Colonic mucosa (tissue), 4 donors: ENCODE results near the gene PCNX3. TPM values are rescaled to one million over a fixed set of nuclear protein-coding genes. Genes with fewer than 3 reads are reported as not detected.

Experiments
- DNase-seq: peaks from one replicate; pipeline ENCODE4 v3.0.0-alpha.2; 2020
- H3K27ac ChIP-seq: fragments of 200-600 bp; one replicate; pipeline ENCODE4 v1.8.0; 2021
- H3K27me3 ChIP-seq: fragments of 200-600 bp; one replicate; pipeline ENCODE4 v1.8.0; 2021
- H3K36me3 ChIP-seq: fragments of 200-600 bp; one replicate; pipeline ENCODE4 v1.8.0; 2021
- H3K4me1 ChIP-seq: fragments of 200-600 bp; one replicate; pipeline ENCODE4 v1.8.0; 2021; ENCODE audit warnings: mild to moderate bottlenecking
- H3K4me3 ChIP-seq: fragments of 200-600 bp; one replicate; pipeline ENCODE4 v1.8.0; 2021
- H3K9ac ChIP-seq, 2 donors: one replicate each; pipeline ENCODE4 v1.7.0; 2013; ENCODE audit warnings: control low read depth in 2 of 2, low read depth in 2 of 2, low read length in 2 of 2
- H3K9me3 ChIP-seq: fragments of 200-600 bp; one replicate; pipeline ENCODE4 v1.8.0; 2021
- intact Hi-C: fragments of 100-400 bp; cut with DNase I; formaldehyde crosslinking; loops from one replicate; pipeline ENCODE4 v1.14.1; 2022
- total RNA-seq, 2 donors: library from RNA; stranded (reverse); fragmentation: NEBNext Ultra II Directional in 1 of 2; extraction: Animal tissue kit (Norgen Biotek cat#: 25700) in 1 of 2; gene quantifications; one replicate each; pipeline ENCODE4 v1.2.1, GENCODE V29; 2021
- TF ChIP-seq, protein P1 (sequence below): fragments of 200-600 bp; IDR thresholded peaks from one replicate; pipeline ENCODE4 v1.8.0; 2022; ENCODE audit warnings: antibody characterized with exemption, mild to moderate bottlenecking
- donor health status: healthy.
- donor health status: DM: no; HTN: no; CAD: no.
- donor health status: DM: no; HTN: no; CAD: no.

The PCNX3 gene
- total RNA-seq, 2 donors from 2014 or later: 41.5 to 72.4 TPM

DNA sequence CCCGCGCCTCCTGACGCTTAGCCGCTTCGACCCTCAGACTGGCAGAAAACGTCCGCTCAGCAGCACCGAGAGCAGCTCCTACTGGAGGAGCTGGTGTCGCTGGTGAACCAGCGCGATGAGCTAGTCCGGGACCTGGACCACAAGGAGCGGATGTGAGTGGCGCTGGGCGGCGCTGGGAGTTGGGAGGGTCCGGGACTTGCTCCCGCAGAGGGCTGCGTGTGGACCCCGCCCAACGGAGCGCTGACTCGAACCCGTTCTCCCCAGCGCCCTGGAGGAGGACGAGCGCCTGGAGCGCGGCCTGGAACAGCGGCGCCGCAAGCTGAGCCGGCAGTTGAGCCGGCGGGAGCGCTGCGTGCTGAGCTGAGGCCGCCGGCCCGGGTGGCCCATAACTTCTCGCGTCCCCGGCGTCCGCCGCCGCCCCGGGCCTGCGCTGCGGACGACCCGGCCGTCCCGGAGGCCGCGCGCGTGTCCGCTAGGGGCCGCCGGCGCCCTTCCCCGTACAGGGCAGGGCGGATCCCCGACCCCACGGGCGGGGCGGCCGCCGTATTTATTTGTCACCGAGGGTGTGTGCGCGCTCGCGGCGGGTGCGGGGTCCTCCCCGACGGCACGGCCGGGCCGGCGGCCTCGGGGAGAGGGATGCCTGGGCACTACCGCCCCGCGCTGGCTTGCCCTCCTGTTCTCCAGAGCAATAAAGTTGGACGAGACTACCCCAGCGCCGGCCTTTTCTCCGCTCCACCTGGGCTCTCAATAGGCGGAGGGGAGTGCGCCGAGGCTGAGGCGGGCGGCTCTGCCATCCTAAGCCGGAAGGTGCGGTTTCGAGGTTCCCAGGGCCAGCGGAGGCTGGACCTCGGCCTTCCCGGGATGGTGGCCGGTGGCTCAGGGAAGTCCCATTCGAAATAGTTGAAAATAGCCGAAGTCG lies 23.4 kb upstream of the PCNX3 start:
- Histone ChIP-seq H3K27me3 (no peaks in the 10 kb centered on the region), H3K9ac (peak overlapping the region; percentile 9 to 16), H3K4me1 (peaks cover 5% of the 10 kb centered on the region), H3K9me3 (no peaks in the 10 kb centered on the region), H3K4me3 (peak overlapping the region; percentile 17), H3K36me3 (no peaks in the 10 kb centered on the region), H3K27ac (peak overlapping the region; percentile 54)
- TF ChIP-seq, protein P1, sequence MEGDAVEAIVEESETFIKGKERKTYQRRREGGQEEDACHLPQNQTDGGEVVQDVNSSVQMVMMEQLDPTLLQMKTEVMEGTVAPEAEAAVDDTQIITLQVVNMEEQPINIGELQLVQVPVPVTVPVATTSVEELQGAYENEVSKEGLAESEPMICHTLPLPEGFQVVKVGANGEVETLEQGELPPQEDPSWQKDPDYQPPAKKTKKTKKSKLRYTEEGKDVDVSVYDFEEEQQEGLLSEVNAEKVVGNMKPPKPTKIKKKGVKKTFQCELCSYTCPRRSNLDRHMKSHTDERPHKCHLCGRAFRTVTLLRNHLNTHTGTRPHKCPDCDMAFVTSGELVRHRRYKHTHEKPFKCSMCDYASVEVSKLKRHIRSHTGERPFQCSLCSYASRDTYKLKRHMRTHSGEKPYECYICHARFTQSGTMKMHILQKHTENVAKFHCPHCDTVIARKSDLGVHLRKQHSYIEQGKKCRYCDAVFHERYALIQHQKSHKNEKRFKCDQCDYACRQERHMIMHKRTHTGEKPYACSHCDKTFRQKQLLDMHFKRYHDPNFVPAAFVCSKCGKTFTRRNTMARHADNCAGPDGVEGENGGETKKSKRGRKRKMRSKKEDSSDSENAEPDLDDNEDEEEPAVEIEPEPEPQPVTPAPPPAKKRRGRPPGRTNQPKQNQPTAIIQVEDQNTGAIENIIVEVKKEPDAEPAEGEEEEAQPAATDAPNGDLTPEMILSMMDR: no peak
- intact Hi-C loops: loop anchor here (5.0 kb wide), 1 partner anchor 50 kb away; no protein-coding TSS in a partner anchor
- peak; percentile 75 for DNase-seq

DNA sequence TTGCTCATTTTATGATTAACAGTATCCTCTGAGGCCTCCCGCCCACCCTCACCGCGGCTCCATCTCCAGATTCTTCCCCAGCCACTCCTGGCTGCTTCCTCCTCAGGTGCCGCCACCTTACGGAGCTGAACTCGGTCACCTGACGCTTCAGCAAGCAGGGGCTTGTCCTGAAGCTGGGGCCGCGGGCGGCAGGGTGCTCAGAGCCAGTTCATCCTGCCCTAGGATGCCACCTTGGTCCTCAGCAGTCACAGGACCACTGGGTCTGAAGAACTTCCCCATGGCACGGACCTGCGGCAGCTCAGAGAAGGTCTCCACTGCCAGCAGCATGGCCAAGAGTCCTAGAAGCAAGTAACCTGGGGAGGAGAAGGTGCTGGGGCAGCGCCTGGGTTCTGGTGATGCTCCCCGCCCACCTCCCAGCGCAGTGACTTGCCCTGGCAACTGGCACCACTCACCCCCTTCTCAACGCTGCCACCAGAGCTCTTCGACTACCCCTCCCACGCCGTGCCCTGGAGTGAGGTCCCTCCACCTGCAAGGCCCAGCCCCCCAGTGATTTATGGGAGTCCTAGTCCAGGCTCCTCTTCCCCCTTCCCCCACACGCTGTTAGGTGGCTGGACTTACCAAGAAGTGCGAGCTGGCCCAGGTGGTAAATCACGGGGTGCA lies 22.6 kb upstream of the PCNX3 start:
- Histone ChIP-seq H3K27me3 (no peaks in the 10 kb centered on the region), H3K4me1 (peaks cover 5% of the 10 kb centered on the region), H3K9ac (peak overlapping the region; percentile 9 to 16), H3K9me3 (no peaks in the 10 kb centered on the region), H3K4me3 (peak overlapping the region; percentile 17), H3K36me3 (peaks cover 4% of the 10 kb centered on the region), H3K27ac (peak overlapping the region; percentile 54)
- DNase-seq: no peak
- intact Hi-C loops: loop anchor here (5.0 kb wide), 1 partner anchor 51 kb away; no protein-coding TSS in a partner anchor
- TF ChIP-seq, protein P1: no peak

DNA sequence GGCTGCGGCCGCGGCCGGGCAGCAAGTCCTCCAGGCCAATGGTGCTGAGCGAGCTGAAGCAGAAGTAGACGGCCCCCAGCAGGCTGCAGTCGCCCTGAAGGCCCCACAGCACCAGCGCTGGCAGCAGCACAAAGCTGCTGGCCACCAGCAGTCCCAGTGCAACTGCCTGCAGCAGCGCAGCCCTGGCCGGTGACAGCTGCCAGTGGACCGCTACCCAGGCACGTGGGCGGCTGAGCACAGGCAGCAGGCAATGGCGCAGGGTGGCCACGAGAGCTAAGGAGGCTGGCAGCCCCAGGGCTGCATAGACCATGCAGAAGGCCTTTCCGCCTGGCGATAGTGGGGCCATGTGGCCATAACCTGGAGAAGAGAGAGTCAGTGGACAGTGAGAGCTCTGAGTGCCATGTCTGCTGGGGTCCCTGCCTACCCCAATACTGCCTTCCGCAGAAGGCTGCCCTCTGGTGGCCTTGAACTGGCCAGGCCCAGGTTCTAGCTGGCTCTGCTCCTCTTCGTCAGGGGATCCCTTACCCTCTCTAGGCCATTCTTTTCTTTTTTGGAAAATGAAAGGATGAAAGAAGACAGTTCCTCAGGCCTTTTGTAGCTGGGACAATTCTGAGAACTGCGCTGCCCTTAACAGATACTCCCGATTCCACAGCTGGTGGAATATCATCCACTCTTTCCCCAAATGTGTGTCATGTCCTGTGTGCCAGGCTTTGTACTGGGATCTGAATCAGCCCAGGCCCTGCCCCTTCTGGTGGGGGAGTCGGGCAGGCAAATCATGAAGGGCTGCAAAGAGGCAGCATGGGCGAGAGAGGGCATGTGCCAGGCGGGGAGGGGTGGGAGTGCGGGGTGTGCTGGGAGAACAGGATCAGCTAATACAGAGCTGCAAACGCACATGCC lies 21.8 kb upstream of the PCNX3 start:
- H3K4me1 ChIP-seq: peaks cover 5% of the 10 kb centered on the region
- DNase-seq: no peak
- intact Hi-C loops: loop anchor here (5.0 kb wide), 1 partner anchor 51 kb away; no protein-coding TSS in a partner anchor
- H3K9me3 ChIP-seq: no peaks in the 10 kb centered on the region
- H3K4me3 ChIP-seq: no peak overlapping the region
- peak overlapping the region in 1 of 2 donors; percentile 16 for H3K9ac ChIP-seq
- no peaks in the 10 kb centered on the region for H3K27me3 ChIP-seq
- TF ChIP-seq, protein P1: peak; percentile 38
- peaks cover 8% of the 10 kb centered on the region for H3K36me3 ChIP-seq
- H3K27ac ChIP-seq: no peak overlapping the region

DNA sequence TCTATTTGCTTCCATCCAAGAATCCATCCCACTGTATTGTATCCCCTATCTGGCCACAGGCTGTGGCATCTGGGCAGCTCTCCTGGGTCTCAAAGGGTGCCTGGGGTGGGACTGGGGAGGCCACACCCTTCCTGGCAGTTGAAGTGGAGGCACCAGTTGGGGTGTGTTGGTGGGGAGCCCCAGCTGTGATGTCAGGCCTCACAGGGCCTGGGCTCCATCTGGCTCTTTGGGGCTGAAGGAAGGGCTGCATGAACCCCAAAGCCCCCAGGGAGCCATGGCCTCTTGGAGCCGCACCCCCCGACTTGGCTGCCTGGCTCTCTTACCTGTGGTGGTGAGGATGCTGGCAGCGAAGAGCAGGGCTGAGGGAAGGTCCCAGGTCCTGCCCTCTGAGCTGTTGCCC lies 20.4 kb upstream of the PCNX3 start:
- H3K4me3 ChIP-seq: no peak overlapping the region
- H3K36me3 ChIP-seq: peaks cover 8% of the 10 kb centered on the region

More for the DNA sequence above, 20.4 kb upstream of the PCNX3 start:
- Histone ChIP-seq H3K9me3 (no peaks in the 10 kb centered on the region), H3K27ac (no peak overlapping the region), H3K27me3 (no peaks in the 10 kb centered on the region), H3K4me1 (peaks cover 5% of the 10 kb centered on the region), H3K9ac (no peak overlapping the region)
- TF ChIP-seq, protein P1: no peak
- intact Hi-C loops: no loop called here
- no peak for DNase-seq
